Activated B cell treated with CpG ODN at 0.5 μM for 24 hours (primary cell): Measurements from ENCODE around the gene FXR2. TPM values are rescaled to one million over a fixed set of nuclear protein-coding genes. Genes with fewer than 3 reads are reported as not detected.

ENCODE experiments used
- ATAC-seq: fragments of 200-7000 bp; cut with Tn5 transposase; one replicate; pipeline ENCODE4 v1.10.0; 2021; ENCODE audit warnings: low read depth, mild to moderate bottlenecking, moderate library complexity
- CTCF ChIA-PET: fragments of 350-600 bp; sonication (Branson Sonifier 250); formaldehyde crosslinking; loops from one replicate; lab custom pipeline; 2021; ENCODE audit warnings: antibody characterized with exemption; lab: Charles Lee
- POLR2A ChIA-PET: fragments of 350-600 bp; sonication (Branson Sonifier 250); formaldehyde crosslinking; loops from one replicate; lab custom pipeline; 2021; ENCODE audit warnings: antibody characterized with exemption; lab: Charles Lee
- DNase-seq: peaks from one replicate; pipeline ENCODE4 v3.0.0; 2022
- H3K27ac Mint-ChIP-seq: one replicate; pipeline ENCODE4 v1.8.0; 2020; ENCODE audit warnings: mixed read lengths
- H3K27me3 Mint-ChIP-seq: one replicate; pipeline ENCODE4 v1.8.0; 2021; ENCODE audit warnings: mixed read lengths
- H3K36me3 Mint-ChIP-seq: one replicate; pipeline ENCODE4 v1.8.0; 2021; ENCODE audit warnings: low read depth, mixed read lengths
- H3K4me1 Mint-ChIP-seq: one replicate; pipeline ENCODE4 v1.8.0; 2021; ENCODE audit warnings: mixed read lengths
- H3K4me3 Mint-ChIP-seq: one replicate; pipeline ENCODE4 v1.8.0; 2020; ENCODE audit warnings: mild to moderate bottlenecking, mixed read lengths
- H3K9me3 Mint-ChIP-seq: one replicate; pipeline ENCODE4 v1.8.0; 2020; ENCODE audit warnings: mixed read lengths
- intact Hi-C: fragments of 100-400 bp; cut with micrococcal nuclease; formaldehyde crosslinking; loops from one replicate; pipeline ENCODE4 v1.15.1; 2024
- total RNA-seq: library from RNA; stranded (reverse); gene quantifications from 2 replicates; pipeline ENCODE4 v1.2.3, GENCODE V29; 2022
- TF ChIP-seq, protein P1 (sequence below): fragments of 200-600 bp; IDR thresholded peaks from one replicate; pipeline ENCODE4 v1.8.0; 2022; ENCODE audit warnings: antibody characterized with exemption, mild to moderate bottlenecking

Gene FXR2
- total RNA-seq, 1 donor from 2014 or later, result 32.4 TPM

DNA sequence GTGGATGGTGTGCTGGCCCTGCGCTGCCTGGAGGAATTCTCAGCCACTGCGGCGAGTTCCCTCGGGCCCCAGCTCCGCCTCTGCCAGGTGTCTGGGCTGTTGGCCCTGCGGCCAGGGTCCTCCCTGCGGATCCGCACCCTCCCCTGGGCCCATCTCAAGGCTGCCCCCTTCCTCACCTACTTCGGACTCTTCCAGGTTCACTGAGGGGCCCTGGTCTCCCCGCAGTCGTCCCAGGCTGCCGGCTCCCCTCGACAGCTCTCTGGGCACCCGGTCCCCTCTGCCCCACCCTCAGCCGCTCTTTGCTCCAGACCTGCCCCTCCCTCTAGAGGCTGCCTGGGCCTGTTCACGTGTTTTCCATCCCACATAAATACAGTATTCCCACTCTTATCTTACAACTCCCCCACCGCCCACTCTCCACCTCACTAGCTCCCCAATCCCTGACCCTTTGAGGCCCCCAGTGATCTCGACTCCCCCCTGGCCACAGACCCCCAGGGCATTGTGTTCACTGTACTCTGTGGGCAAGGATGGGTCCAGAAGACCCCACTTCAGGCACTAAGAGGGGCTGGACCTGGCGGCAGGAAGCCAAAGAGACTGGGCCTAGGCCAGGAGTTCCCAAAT, 57.4 kb downstream of the FXR2 start:
- Mint-ChIP-seq H3K36me3 (peaks cover 14% of the 10 kb centered on the region), H3K4me3 (no peak overlapping the region), H3K9me3 (no peaks in the 10 kb centered on the region), H3K27me3 (no peaks in the 10 kb centered on the region), H3K27ac (no peak overlapping the region), H3K4me1 (peaks cover 74% of the 10 kb centered on the region)
- intact Hi-C loops, result no loop called here
- no peak for ATAC-seq
- TF ChIP-seq, protein P1, sequence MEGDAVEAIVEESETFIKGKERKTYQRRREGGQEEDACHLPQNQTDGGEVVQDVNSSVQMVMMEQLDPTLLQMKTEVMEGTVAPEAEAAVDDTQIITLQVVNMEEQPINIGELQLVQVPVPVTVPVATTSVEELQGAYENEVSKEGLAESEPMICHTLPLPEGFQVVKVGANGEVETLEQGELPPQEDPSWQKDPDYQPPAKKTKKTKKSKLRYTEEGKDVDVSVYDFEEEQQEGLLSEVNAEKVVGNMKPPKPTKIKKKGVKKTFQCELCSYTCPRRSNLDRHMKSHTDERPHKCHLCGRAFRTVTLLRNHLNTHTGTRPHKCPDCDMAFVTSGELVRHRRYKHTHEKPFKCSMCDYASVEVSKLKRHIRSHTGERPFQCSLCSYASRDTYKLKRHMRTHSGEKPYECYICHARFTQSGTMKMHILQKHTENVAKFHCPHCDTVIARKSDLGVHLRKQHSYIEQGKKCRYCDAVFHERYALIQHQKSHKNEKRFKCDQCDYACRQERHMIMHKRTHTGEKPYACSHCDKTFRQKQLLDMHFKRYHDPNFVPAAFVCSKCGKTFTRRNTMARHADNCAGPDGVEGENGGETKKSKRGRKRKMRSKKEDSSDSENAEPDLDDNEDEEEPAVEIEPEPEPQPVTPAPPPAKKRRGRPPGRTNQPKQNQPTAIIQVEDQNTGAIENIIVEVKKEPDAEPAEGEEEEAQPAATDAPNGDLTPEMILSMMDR, result no peak
- ChIA-PET POLR2A (interaction anchor here (0.6 to 7.9 kb wide), 13 partner anchors 8 to 129 kb away, joined by 3 to 98 read pairs (median 13); partner anchors contain the start of genes CD68, MPDU1, POLR2A and TMEM102), CTCF (interaction anchor here (1.5 to 6.1 kb wide), 3 partner anchors 32 to 120 kb away, joined by 3 to 364 read pairs (median 4); no protein-coding TSS in a partner anchor)
- no peak for DNase-seq

DNA sequence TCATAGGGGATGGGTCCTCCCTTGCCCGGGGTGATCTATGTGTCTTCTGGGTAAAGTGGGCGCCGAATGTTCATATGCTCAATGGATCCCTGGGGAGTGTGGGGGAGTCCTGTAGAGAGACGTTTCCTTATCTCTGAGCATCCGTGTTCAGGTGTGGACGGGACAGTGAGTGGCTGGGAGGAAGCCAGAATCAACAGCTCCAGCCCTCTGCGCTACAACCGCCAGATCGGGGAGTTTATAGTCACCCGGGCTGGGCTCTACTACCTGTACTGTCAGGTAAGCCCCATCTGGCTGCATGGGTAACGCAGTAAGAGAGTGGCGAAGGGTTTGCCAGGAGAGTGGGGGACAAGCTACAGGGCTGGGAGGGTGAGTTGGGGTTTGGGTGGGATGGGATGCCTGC, 58.1 kb downstream of the FXR2 start:
- Mint-ChIP-seq H3K36me3 (peaks cover 13% of the 10 kb centered on the region), H3K4me3 (no peak overlapping the region), H3K9me3 (no peaks in the 10 kb centered on the region), H3K27me3 (no peaks in the 10 kb centered on the region), H3K27ac (peak overlapping the region; percentile 16), H3K4me1 (peaks cover 81% of the 10 kb centered on the region)
- ChIA-PET CTCF (interaction anchor here (1.5 to 6.1 kb wide), 2 partner anchors 33 to 38 kb away, joined by 3 to 364 read pairs; no protein-coding TSS in a partner anchor), POLR2A (interaction anchor here (0.7 to 7.9 kb wide), 6 partner anchors 15 to 130 kb away, joined by 3 to 98 read pairs (median 18); partner anchors contain the start of genes POLR2A, TMEM102 and TP53)
- intact Hi-C loops, result no loop called here
- ATAC-seq, result no peak
- no peak for DNase-seq
- TF ChIP-seq, protein P1, result no peak

DNA sequence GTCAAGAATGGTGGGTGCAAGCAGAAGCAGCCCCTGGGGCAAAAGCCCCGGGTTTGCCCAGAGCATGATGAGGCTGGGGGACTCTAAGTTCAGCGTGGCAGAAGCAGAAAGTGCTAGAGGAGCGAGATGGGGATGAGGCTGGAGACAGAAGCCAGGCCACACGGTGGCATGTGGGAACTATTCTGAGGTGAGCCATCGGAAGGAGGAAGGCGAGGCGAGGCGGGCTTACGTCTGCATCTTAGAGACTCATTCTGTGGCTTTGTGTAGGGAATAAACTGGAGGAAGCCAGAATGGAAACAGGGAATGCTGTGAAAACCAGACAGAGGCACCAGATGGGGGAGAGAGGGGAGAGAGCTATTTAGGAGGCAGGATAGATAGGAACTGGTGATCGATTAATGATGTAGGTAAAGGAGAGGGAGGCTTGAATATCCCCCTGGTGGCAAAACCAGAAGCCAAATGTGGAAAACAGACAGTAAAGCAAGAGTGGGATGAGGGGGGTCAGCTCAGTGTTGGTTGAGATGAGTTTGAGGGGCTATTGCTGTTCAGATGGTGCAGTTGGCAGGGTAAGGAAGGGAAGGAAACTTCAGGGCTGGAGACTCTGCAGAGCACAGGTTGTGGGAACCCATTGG, 59.3 kb downstream of the FXR2 start:
- ATAC-seq (no peak), DNase-seq (no peak)
- TF ChIP-seq, protein P1, result no peak
- Mint-ChIP-seq H3K27ac (peak overlapping the region; percentile 79), H3K9me3 (no peaks in the 10 kb centered on the region), H3K36me3 (peaks cover 7% of the 10 kb centered on the region), H3K4me1 (peaks cover 80% of the 10 kb centered on the region), H3K27me3 (no peaks in the 10 kb centered on the region), H3K4me3 (no peak overlapping the region)
- POLR2A ChIA-PET, result interaction anchor here (0.6 to 0.8 kb wide), 3 partner anchors 9 to 151 kb away, joined by 3 to 9 read pairs (median 6); partner anchors contain the start of genes MPDU1 and TMEM256
- CTCF ChIA-PET, result interaction anchor here (1.3 kb wide), 1 partner anchor 41 kb away, joined by 5 read pairs; no protein-coding TSS in a partner anchor
- intact Hi-C loops, result no loop called here

DNA sequence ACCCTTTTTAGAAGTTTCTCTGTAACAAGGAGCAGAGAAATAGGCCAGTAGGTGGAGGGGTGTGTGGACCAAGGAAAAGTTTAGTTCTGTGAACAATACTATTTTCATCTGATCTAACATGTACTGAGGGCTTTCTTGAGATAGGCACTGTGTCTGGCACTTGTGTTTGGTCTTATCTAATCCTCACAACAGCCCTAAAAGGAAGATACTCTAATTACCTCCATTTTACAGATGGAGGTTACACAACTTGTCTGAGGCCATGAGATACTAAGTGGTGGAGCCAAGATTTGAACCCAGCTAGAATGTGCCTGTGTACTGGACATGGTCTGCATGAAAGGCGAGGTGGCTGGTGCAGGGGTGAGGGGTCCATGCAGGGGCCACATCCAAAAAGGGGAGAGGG, 61.3 kb downstream of the FXR2 start:
- no peak for ATAC-seq
- Mint-ChIP-seq H3K4me3 (peak overlapping the region; percentile 24), H3K27me3 (no peaks in the 10 kb centered on the region), H3K9me3 (no peaks in the 10 kb centered on the region), H3K36me3 (peaks cover 11% of the 10 kb centered on the region), H3K27ac (peak overlapping the region; percentile 81), H3K4me1 (peaks cover 74% of the 10 kb centered on the region)
- ChIA-PET CTCF (interaction anchor here (2.1 to 2.3 kb wide), 2 partner anchors 30 to 39 kb away, joined by 7 to 15 read pairs; no protein-coding TSS in a partner anchor), POLR2A (interaction anchor here (0.6 to 2.9 kb wide), 7 partner anchors 8 to 98 kb away, joined by 3 to 26 read pairs (median 7); partner anchors contain the start of genes MPDU1 and SENP3)
- intact Hi-C loops, result no loop called here
- TF ChIP-seq, protein P1, result no peak
- no peak for DNase-seq
